NCI-H2107 treated with DMSO at 0.1 percent for 48 hours (cell line): ENCODE results near the gene CARD11.
A peak's percentile ranks its signal among the peaks of the same experiment; 100 is the strongest.

Experiments used
- DNase-seq: peaks from one replicate; lab custom pipeline; 2025; ENCODE audit not compliant: unreplicated experiment; lab: John Stamatoyannopoulos, UW

The CARD11 gene

GRCh38 chr7:2983586-2983985, 60.1 kb downstream of the CARD11 start:
- no peak for DNase-seq

- no peak for DNase-seq
Observed at GRCh38 chr7:2982831-2983230, 60.8 kb downstream of the CARD11 start.

GRCh38 chr7:2982401-2982800, 61.3 kb downstream of the CARD11 start:
- no peak for DNase-seq

- no peak for DNase-seq
Observed at GRCh38 chr7:2981103-2981480, 62.6 kb downstream of the CARD11 start.

GRCh38 chr7:2980401-2981102, 63.1 kb downstream of the CARD11 start:
- no peak for DNase-seq

GRCh38 chr7:2979951-2980350, 63.7 kb downstream of the CARD11 start:
- DNase-seq: no peak

GRCh38 chr7:2979201-2979631, 64.5 kb downstream of the CARD11 start:
- no peak for DNase-seq

GRCh38 chr7:2978408-2978807, 65.3 kb downstream of the CARD11 start:
- DNase-seq: no peak

GRCh38 chr7:2975821-2976371, 67.8 kb downstream of the CARD11 start:
- DNase-seq: no peak

- no peak for DNase-seq
Observed at GRCh38 chr7:2974093-2974819, 69.4 kb downstream of the CARD11 start.

- no peak for DNase-seq
Observed at GRCh38 chr7:2972835-2973161, 70.9 kb downstream of the CARD11 start.

GRCh38 chr7:2971914-2972834, 71.5 kb downstream of the CARD11 start:
- no peak for DNase-seq

- no peak for DNase-seq
Observed at GRCh38 chr7:2970861-2971260, 72.8 kb downstream of the CARD11 start.

- DNase-seq: no peak
Observed at GRCh38 chr7:2970307-2970664, 73.4 kb downstream of the CARD11 start.

- no peak for DNase-seq
Observed at GRCh38 chr7:2969398-2970306, 74.0 kb downstream of the CARD11 start.

- no peak for DNase-seq
Observed at GRCh38 chr7:2968616-2969397, 74.9 kb downstream of the CARD11 start.

GRCh38 chr7:2968176-2968575, 75.5 kb downstream of the CARD11 start:
- peak; percentile 54 for DNase-seq

- DNase-seq: no peak
Observed at GRCh38 chr7:2967705-2968104, 76.0 kb downstream of the CARD11 start.

- DNase-seq: no peak
Observed at GRCh38 chr7:2967253-2967652, 76.4 kb downstream of the CARD11 start.
